ENCODE data around the gene SPSB1. TPM values are rescaled to one million over a fixed set of nuclear protein-coding genes. Genes with fewer than 3 reads are reported as not detected.

The SPSB1 gene
- polyA plus RNA-seq, 1 donor from 2014 or later = 1.4 TPM

DNA sequence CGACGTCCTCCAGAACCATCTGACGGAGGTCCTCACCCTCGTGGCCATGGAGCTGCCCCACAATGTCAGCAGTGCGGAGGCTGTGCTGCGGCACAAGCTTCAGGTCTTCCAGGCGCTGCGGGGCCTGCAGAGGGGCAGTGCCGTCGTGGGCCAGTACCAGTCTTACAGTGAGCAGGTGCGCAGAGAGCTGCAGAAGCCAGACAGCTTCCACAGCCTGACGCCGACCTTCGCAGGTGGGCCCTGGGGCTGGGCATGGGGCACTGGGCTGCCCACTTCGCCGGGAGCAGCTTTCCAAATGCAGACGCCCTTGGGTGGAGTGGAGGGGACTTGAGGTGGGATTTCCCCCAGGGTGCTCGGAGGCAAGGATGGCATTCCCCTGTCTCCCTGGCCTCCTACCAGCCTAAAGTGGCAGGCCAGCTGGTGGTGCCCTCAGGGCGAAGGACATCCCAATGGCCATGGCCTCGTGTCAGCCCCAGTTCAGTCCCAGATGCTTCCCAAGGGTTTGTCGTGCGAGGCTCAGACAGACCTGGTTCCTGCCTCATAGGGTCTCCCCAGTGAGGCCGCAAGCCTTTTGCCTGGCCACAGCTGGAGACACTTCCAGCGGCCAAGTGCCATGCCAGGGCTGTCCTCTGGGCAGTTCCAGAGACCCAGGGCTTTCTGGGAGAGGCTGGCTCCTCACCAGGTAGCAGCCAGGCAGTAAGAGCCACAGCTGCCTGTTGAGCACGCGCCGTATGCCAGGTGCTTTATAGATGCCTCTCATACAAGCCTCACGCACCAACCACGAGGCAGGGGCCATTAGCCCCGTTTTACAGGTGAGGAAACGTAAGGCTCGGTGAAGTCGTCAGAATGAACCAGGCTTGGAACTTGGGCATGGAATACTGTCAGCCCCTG, 30.4 kb upstream of the SPSB1 start:
- H3K4me2 ChIP-seq (ENCODE audit: low read length) = no peak overlapping the region
- no peaks in the 10 kb centered on the region for H3K79me2 ChIP-seq (replicated peaks; ENCODE audit: insufficient read depth, low read length)
- no peak overlapping the region for H3K27ac ChIP-seq (ENCODE audit: low read length)
- no peaks in the 10 kb centered on the region for H3K36me3 ChIP-seq (ENCODE audit: insufficient read depth, low read length)
- H3K9me2 ChIP-seq (ENCODE audit: insufficient read depth, low read length) = no peaks in the 10 kb centered on the region
- H2AFZ ChIP-seq (ENCODE audit: low read depth, low read length) = no peak overlapping the region
- H3F3A ChIP-seq (ENCODE audit: insufficient read depth, low read length, poor library complexity, severe bottlenecking) = no peaks in the 10 kb centered on the region
- no peak overlapping the region for H3K4me3 ChIP-seq (ENCODE audit: low read length)
- H3K9ac ChIP-seq (ENCODE audit: low read length) = no peak overlapping the region
- no peaks in the 10 kb centered on the region for H4K20me1 ChIP-seq (ENCODE audit: insufficient read depth)
- no peak for TF ChIP-seq RAD21 (conservative IDR thresholded peaks at IDR 0.05)
- TF ChIP-seq POLR2AphosphoS5 (IDR thresholded peaks at IDR 0.05) = no peak
- no peak for TF ChIP-seq EP300 (conservative IDR thresholded peaks at IDR 0.05; ENCODE audit: poor library complexity, severe bottlenecking)
- no peak for TF ChIP-seq MXI1 (conservative IDR thresholded peaks at IDR 0.05; ENCODE audit: poor library complexity, severe bottlenecking)
- TF ChIP-seq, protein P1, sequence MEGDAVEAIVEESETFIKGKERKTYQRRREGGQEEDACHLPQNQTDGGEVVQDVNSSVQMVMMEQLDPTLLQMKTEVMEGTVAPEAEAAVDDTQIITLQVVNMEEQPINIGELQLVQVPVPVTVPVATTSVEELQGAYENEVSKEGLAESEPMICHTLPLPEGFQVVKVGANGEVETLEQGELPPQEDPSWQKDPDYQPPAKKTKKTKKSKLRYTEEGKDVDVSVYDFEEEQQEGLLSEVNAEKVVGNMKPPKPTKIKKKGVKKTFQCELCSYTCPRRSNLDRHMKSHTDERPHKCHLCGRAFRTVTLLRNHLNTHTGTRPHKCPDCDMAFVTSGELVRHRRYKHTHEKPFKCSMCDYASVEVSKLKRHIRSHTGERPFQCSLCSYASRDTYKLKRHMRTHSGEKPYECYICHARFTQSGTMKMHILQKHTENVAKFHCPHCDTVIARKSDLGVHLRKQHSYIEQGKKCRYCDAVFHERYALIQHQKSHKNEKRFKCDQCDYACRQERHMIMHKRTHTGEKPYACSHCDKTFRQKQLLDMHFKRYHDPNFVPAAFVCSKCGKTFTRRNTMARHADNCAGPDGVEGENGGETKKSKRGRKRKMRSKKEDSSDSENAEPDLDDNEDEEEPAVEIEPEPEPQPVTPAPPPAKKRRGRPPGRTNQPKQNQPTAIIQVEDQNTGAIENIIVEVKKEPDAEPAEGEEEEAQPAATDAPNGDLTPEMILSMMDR (IDR thresholded peaks at IDR 0.05; ENCODE audit: poor library complexity, severe bottlenecking) = no peak
- no peak for TF ChIP-seq EZH2 (IDR thresholded peaks at IDR 0.05; ENCODE audit: borderline replicate concordance, insufficient read depth, low read length, poor library complexity, severe bottlenecking)
- TF ChIP-seq TAF1 (IDR thresholded peaks at IDR 0.05; ENCODE audit: low read depth) = no peak
- TF ChIP-seq, protein P2, sequence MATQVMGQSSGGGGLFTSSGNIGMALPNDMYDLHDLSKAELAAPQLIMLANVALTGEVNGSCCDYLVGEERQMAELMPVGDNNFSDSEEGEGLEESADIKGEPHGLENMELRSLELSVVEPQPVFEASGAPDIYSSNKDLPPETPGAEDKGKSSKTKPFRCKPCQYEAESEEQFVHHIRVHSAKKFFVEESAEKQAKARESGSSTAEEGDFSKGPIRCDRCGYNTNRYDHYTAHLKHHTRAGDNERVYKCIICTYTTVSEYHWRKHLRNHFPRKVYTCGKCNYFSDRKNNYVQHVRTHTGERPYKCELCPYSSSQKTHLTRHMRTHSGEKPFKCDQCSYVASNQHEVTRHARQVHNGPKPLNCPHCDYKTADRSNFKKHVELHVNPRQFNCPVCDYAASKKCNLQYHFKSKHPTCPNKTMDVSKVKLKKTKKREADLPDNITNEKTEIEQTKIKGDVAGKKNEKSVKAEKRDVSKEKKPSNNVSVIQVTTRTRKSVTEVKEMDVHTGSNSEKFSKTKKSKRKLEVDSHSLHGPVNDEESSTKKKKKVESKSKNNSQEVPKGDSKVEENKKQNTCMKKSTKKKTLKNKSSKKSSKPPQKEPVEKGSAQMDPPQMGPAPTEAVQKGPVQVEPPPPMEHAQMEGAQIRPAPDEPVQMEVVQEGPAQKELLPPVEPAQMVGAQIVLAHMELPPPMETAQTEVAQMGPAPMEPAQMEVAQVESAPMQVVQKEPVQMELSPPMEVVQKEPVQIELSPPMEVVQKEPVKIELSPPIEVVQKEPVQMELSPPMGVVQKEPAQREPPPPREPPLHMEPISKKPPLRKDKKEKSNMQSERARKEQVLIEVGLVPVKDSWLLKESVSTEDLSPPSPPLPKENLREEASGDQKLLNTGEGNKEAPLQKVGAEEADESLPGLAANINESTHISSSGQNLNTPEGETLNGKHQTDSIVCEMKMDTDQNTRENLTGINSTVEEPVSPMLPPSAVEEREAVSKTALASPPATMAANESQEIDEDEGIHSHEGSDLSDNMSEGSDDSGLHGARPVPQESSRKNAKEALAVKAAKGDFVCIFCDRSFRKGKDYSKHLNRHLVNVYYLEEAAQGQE (IDR thresholded peaks at IDR 0.05; ENCODE audit: borderline replicate concordance) = no peak
- TF ChIP-seq SMC3 (conservative IDR thresholded peaks at IDR 0.05; ENCODE audit: poor library complexity) = no peak
- H3K9me3 ChIP-seq (ENCODE audit: low read length) = no peaks in the 10 kb centered on the region
- no peaks in the 10 kb centered on the region for H3K27me3 ChIP-seq (ENCODE audit: insufficient read depth, low read depth, low read length)

DNA sequence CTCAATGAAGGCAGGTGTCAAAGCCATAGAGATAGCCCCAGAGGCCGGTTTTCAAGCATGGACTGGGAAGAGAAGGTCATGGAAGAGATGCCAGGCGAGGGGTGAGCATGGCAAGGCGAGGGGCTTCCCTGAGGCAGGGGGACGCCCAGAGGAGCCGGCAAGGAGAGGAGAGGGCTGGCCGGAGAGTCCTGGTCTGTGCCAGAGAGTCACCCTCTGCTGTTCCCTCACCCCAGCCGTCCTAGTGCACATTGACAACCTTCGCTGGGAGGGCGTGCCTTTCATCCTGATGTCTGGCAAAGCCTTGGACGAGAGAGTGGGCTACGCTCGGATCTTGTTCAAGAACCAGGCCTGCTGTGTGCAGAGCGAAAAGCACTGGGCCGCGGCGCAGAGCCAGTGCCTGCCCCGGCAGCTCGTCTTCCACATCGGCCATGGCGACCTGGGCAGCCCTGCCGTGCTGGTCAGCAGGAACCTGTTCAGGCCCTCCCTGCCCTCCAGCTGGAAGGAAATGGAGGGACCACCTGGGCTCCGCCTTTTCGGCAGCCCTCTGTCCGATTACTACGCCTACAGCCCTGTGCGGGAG, 29.3 kb upstream of the SPSB1 start:
- Histone ChIP-seq H3K36me3 (ENCODE audit: insufficient read depth, low read length) (no peaks in the 10 kb centered on the region), H3K27me3 (ENCODE audit: insufficient read depth, low read depth, low read length) (no peaks in the 10 kb centered on the region), H3K9me3 (ENCODE audit: low read length) (no peaks in the 10 kb centered on the region), H3K9me2 (ENCODE audit: insufficient read depth, low read length) (no peaks in the 10 kb centered on the region), H3K27ac (ENCODE audit: low read length) (no peak overlapping the region), H3K4me3 (ENCODE audit: low read length) (no peak overlapping the region), H3F3A (ENCODE audit: insufficient read depth, low read length, poor library complexity, severe bottlenecking) (no peaks in the 10 kb centered on the region), H3K79me2 (replicated peaks; ENCODE audit: insufficient read depth, low read length) (no peaks in the 10 kb centered on the region), H3K9ac (ENCODE audit: low read length) (no peak overlapping the region), H2AFZ (ENCODE audit: low read depth, low read length) (no peak overlapping the region), H3K4me2 (ENCODE audit: low read length) (no peak overlapping the region), H4K20me1 (ENCODE audit: insufficient read depth) (no peaks in the 10 kb centered on the region)
- TF ChIP-seq, protein P1 (IDR thresholded peaks at IDR 0.05; ENCODE audit: poor library complexity, severe bottlenecking) = no peak
- no peak for TF ChIP-seq EZH2 (IDR thresholded peaks at IDR 0.05; ENCODE audit: borderline replicate concordance, insufficient read depth, low read length, poor library complexity, severe bottlenecking)
- TF ChIP-seq EP300 (conservative IDR thresholded peaks at IDR 0.05; ENCODE audit: poor library complexity, severe bottlenecking) = no peak
- TF ChIP-seq, protein P2 (IDR thresholded peaks at IDR 0.05; ENCODE audit: borderline replicate concordance) = no peak
- no peak for TF ChIP-seq TAF1 (IDR thresholded peaks at IDR 0.05; ENCODE audit: low read depth)
- no peak for TF ChIP-seq SMC3 (conservative IDR thresholded peaks at IDR 0.05; ENCODE audit: poor library complexity)
- TF ChIP-seq POLR2AphosphoS5 (IDR thresholded peaks at IDR 0.05) = no peak
- TF ChIP-seq MXI1 (conservative IDR thresholded peaks at IDR 0.05; ENCODE audit: poor library complexity, severe bottlenecking) = no peak
- TF ChIP-seq RAD21 (conservative IDR thresholded peaks at IDR 0.05) = no peak

All from neural cell (in vitro differentiated cells).